Measurements from ENCODE around the gene PLXNB1.

PLXNB1 gene

GRCh38 chr3:48422272-48422671 lies 7.6 kb downstream of the PLXNB1 start:
- DNase-seq (ENCODE audit: insufficient read length, low spot score) (no peak), FAIRE-seq (no peak)

GRCh38 chr3:48420561-48420960 lies 9.3 kb downstream of the PLXNB1 start:
- DNase-seq (ENCODE audit: insufficient read length, low spot score) (no peak), FAIRE-seq (no peak)

- DNase-seq (ENCODE audit: insufficient read length, low spot score) (no peak), FAIRE-seq (no peak)
These were observed 10.3 kb downstream of the PLXNB1 start for GRCh38 chr3:48419597-48419996.

- DNase-seq (ENCODE audit: insufficient read length, low spot score), result no peak
- FAIRE-seq, result no peak
These were observed 10.7 kb downstream of the PLXNB1 start for GRCh38 chr3:48419149-48419548.

- FAIRE-seq (no peak), DNase-seq (ENCODE audit: insufficient read length, low spot score) (no peak)
These were observed 11.2 kb downstream of the PLXNB1 start for GRCh38 chr3:48418651-48419050.

GRCh38 chr3:48418140-48418539 lies 11.7 kb downstream of the PLXNB1 start:
- FAIRE-seq (no peak), DNase-seq (ENCODE audit: insufficient read length, low spot score) (no peak)

- DNase-seq (ENCODE audit: insufficient read length, low spot score) (no peak), FAIRE-seq (no peak)
These were observed 12.3 kb downstream of the PLXNB1 start for GRCh38 chr3:48417529-48418108.

- DNase-seq (ENCODE audit: insufficient read length, low spot score) (no peak), FAIRE-seq (no peak)
These were observed 13.3 kb downstream of the PLXNB1 start for GRCh38 chr3:48416546-48416945.

- DNase-seq (ENCODE audit: insufficient read length, low spot score) (no peak), FAIRE-seq (no peak)
These were observed 13.8 kb downstream of the PLXNB1 start for GRCh38 chr3:48416091-48416505.

- no peak for FAIRE-seq
- DNase-seq (ENCODE audit: insufficient read length, low spot score), result no peak
These were observed 14.5 kb downstream of the PLXNB1 start for GRCh38 chr3:48415251-48415953.

- FAIRE-seq (no peak), DNase-seq (ENCODE audit: insufficient read length, low spot score) (no peak)
These were observed 15.3 kb downstream of the PLXNB1 start for GRCh38 chr3:48414376-48415250.

GRCh38 chr3:48413611-48414010 lies 16.3 kb downstream of the PLXNB1 start:
- DNase-seq (ENCODE audit: insufficient read length, low spot score), result no peak

GRCh38 chr3:48413086-48413485 lies 16.8 kb downstream of the PLXNB1 start:
- no peak for FAIRE-seq
- DNase-seq (ENCODE audit: insufficient read length, low spot score), result no peak

More at GRCh38 chr3:48413611-48414010, 16.3 kb downstream of the PLXNB1 start:
- FAIRE-seq, result no peak

GRCh38 chr3:48412375-48413001 lies 17.4 kb downstream of the PLXNB1 start:
- no peak for DNase-seq (ENCODE audit: insufficient read length, low spot score)

GRCh38 chr3:48411606-48412374 lies 18.1 kb downstream of the PLXNB1 start:
- FAIRE-seq (no peak), DNase-seq (ENCODE audit: insufficient read length, low spot score) (no peak)

More at GRCh38 chr3:48412375-48413001, 17.4 kb downstream of the PLXNB1 start:
- no peak for FAIRE-seq

- DNase-seq (ENCODE audit: insufficient read length, low spot score) (no peak), FAIRE-seq (no peak)
These were observed 18.8 kb downstream of the PLXNB1 start for GRCh38 chr3:48411041-48411588.

GRCh38 chr3:48410205-48411040 lies 19.5 kb downstream of the PLXNB1 start:
- FAIRE-seq (no peak), DNase-seq (ENCODE audit: insufficient read length, low spot score) (no peak)

GRCh38 chr3:48409291-48410201 lies 20.3 kb downstream of the PLXNB1 start:
- DNase-seq (ENCODE audit: insufficient read length, low spot score) (no peak), FAIRE-seq (no peak)
